PC-3 (cell line): ENCODE data around the gene ZNF320. TPM values are rescaled to one million over a fixed set of nuclear protein-coding genes. Genes with fewer than 3 reads are reported as not detected.
"Not testable (repeated sequence)": the region's sequence is repeated elsewhere in the genome, so short reads cannot be mapped to it uniquely, and the experiment has no call there.

ENCODE experiments used
- ATAC-seq: fragments of 200-7000 bp; cut with Tn5 transposase; 2 replicates; pipeline ENCODE4 v1.9.1; 2020; ENCODE audit warnings: mild to moderate bottlenecking, moderate library complexity
- BruUV-seq: library from RNA; stranded (reverse); fragments of 400-500 nt; replicated peaks from 2 replicates; lab custom pipeline; 2021; lab: Mats Ljungman, UMichigan
- CTCF ChIA-PET: fragments of 300-600 bp; sonication (Branson Sonifier 250); formaldehyde crosslinking; loops from one replicate; lab custom pipeline; 2022; ENCODE audit warnings: antibody characterized with exemption; lab: Charles Lee
- POLR2A ChIA-PET: fragments of 300-600 bp; sonication (Branson Sonifier 250); formaldehyde crosslinking; loops from one replicate; lab custom pipeline; 2022; ENCODE audit warnings: antibody characterized with exemption; ENCODE audit not compliant: unreplicated experiment; lab: Charles Lee
- DNase-seq: peaks from one replicate; pipeline ENCODE4 v3.0.0-alpha.2; 2015
- H2AFZ ChIP-seq: fragments of 300-600 bp; sonication (generic); 2 replicates; pipeline ENCODE4 v1.6.0; 2016; ENCODE audit warnings: antibody characterized with exemption, low read length
- H3F3A ChIP-seq: fragments of 300-600 bp; sonication (generic); one replicate; pipeline ENCODE4 v1.6.0; 2017; ENCODE audit warnings: antibody characterized with exemption, low read length, control low read depth, mild to moderate bottlenecking; ENCODE audit not compliant: unreplicated experiment
- H3K27ac ChIP-seq: fragments of 300-600 bp; sonication (generic); 2 replicates; pipeline ENCODE4 v1.5.1; 2016; ENCODE audit warnings: mild to moderate bottlenecking, low read length
- H3K27me3 ChIP-seq: fragments of 300-600 bp; sonication (generic); 2 replicates; pipeline ENCODE4 v1.6.1; 2016; ENCODE audit warnings: low read length, mixed read lengths
- H3K36me3 ChIP-seq: fragments of 300-600 bp; sonication (generic); 2 replicates; pipeline ENCODE4 v1.6.1; 2016; ENCODE audit warnings: low read depth, mixed run types, low read length, mixed read lengths
- H3K4me1 ChIP-seq: fragments of 300-600 bp; sonication (generic); 2 replicates; pipeline ENCODE4 v1.5.1; 2016; ENCODE audit warnings: low read length; ENCODE audit not compliant: insufficient read depth
- H3K4me2 ChIP-seq: fragments of 300-600 bp; sonication (generic); 2 replicates; pipeline ENCODE4 v1.6.0; 2016; ENCODE audit warnings: low read length
- H3K4me3 ChIP-seq: fragments of 300-600 bp; sonication (generic); 2 replicates; pipeline ENCODE4 v1.5.1; 2016; ENCODE audit warnings: mild to moderate bottlenecking, low read length, mixed read lengths
- H3K79me2 ChIP-seq: fragments of 300-600 bp; sonication (generic); 2 replicates; pipeline ENCODE4 v1.6.1; 2017; ENCODE audit warnings: low read length, mixed read lengths
- H3K9ac ChIP-seq: fragments of 300-600 bp; sonication (generic); 2 replicates; pipeline ENCODE4 v1.6.0; 2016; ENCODE audit warnings: mild to moderate bottlenecking, low read length
- H3K9me2 ChIP-seq: fragments of 300-600 bp; sonication (generic); replicated peaks from 2 replicates; pipeline ENCODE4 v1.6.1; 2016; ENCODE audit warnings: mixed run types, low read length, mixed read lengths
- H3K9me3 ChIP-seq: fragments of 300-600 bp; sonication (generic); 2 replicates; pipeline ENCODE4 v1.6.1; 2016; ENCODE audit warnings: low read length, mixed read lengths
- H4K20me1 ChIP-seq: fragments of 300-600 bp; sonication (generic); 2 replicates; pipeline ENCODE4 v1.6.1; 2016; ENCODE audit warnings: low read length, mixed read lengths
- CTCF ChIP-seq: fragments of 300-600 bp; sonication (generic); conservative IDR thresholded peaks from 2 replicates; pipeline ENCODE4 v1.5.1; 2017; ENCODE audit warnings: antibody characterized with exemption, low read depth, mild to moderate bottlenecking, low read length
- EZH2 ChIP-seq: fragments of 300-600 bp; sonication (generic); IDR thresholded peaks from one replicate; pipeline ENCODE4 v1.6.1; 2017; ENCODE audit warnings: antibody characterized with exemption, mild to moderate bottlenecking, low read length; ENCODE audit not compliant: unreplicated experiment
- EZH2phosphoT487 ChIP-seq: fragments of 300-600 bp; sonication (generic); IDR thresholded peaks from 2 replicates; pipeline ENCODE4 v1.6.1; 2018; ENCODE audit warnings: mild to moderate bottlenecking, antibody characterized with exemption, low read length, borderline replicate concordance
- intact Hi-C: fragments of 100-400 bp; cut with micrococcal nuclease; formaldehyde crosslinking; loops from 2 replicates; pipeline ENCODE4 v1.9.0; 2023
- total RNA-seq: library from RNA; depleted of rRNA; stranded (reverse); fragments of >200 nt; gene quantifications from 2 replicates; pipeline ENCODE4 v1.2.3, GENCODE V29; 2014

Gene ZNF320
- total RNA-seq, 1 experiment from 2014 or later: 10.6 TPM

- no peaks in the 10 kb centered on the region for H3K9me2 ChIP-seq
- TF ChIP-seq EZH2 (no peak), EZH2phosphoT487 (no peak), CTCF (no peak)
- no peak overlapping the region for H3K9ac ChIP-seq
- H3K27ac ChIP-seq: peak overlapping the region; percentile 52
- peak; percentile 84 for DNase-seq
- 0 out of 2 replicates have a peak overlapping the region, but pooled peaks have one; percentile 3 for H3K4me2 ChIP-seq
- H3F3A ChIP-seq: no peaks in the 10 kb centered on the region
- intact Hi-C loops: no loop called here
- no TSS peak for BruUV-seq
- no peak overlapping the region for H3K4me3 ChIP-seq
- H3K9me3 ChIP-seq: no peaks in the 10 kb centered on the region
- peaks cover 29% of the 10 kb centered on the region for H3K4me1 ChIP-seq
- H3K79me2 ChIP-seq: peaks cover 55% of the 10 kb centered on the region
- no peaks in the 10 kb centered on the region for H4K20me1 ChIP-seq
- ATAC-seq: peak; percentile 98
- CTCF ChIA-PET: no interaction called here
- H3K36me3 ChIP-seq: peaks cover 12% of the 10 kb centered on the region; the same call in 1 of the 2 replicates
- POLR2A ChIA-PET: no interaction called here
- no peaks in the 10 kb centered on the region for H3K27me3 ChIP-seq
- H2AFZ ChIP-seq: no peak overlapping the region
These were observed 38.0 kb upstream of the ZNF320 start for GRCh38 chr19:52935434-52935833.

GRCh38 chr19:52924641-52925040 is 27.2 kb upstream of the ZNF320 start:
- H3F3A ChIP-seq, H4K20me1 ChIP-seq, H3K4me3 ChIP-seq, H3K27me3 ChIP-seq, POLR2A ChIA-PET, H3K9me2 ChIP-seq, DNase-seq, ATAC-seq, H3K27ac ChIP-seq, H3K9me3 ChIP-seq, BruUV-seq, H2AFZ ChIP-seq, H3K9ac ChIP-seq: not testable (repeated sequence)
- H3K79me2 ChIP-seq: peaks cover 12% of the 10 kb centered on the region
- H3K4me2 ChIP-seq: peak overlapping the region; percentile 84
- intact Hi-C loops: loop anchor here (5.0 kb wide), 1 partner anchor 187 kb away; the partner anchor contains the start of gene ZNF611
- peaks cover 18% of the 10 kb centered on the region for H3K36me3 ChIP-seq
- peaks cover 14% of the 10 kb centered on the region for H3K4me1 ChIP-seq
- CTCF ChIA-PET: interaction anchor here (0.6 kb wide), 1 partner anchor 1244 kb away, joined by 3 read pairs; no protein-coding TSS in a partner anchor

- CTCF ChIA-PET: no interaction called here
- H3K4me2 ChIP-seq: peak overlapping the region; percentile 84
- peak overlapping the region; percentile 23; the same call in 1 of the 2 replicates for H3K9ac ChIP-seq
- no peaks in the 10 kb centered on the region for H4K20me1 ChIP-seq
- H3K4me3 ChIP-seq: peak overlapping the region; percentile 74
- H3K79me2 ChIP-seq: peaks cover 12% of the 10 kb centered on the region
- H3K9me2 ChIP-seq: no peaks in the 10 kb centered on the region
- peaks cover 17% of the 10 kb centered on the region for H3K36me3 ChIP-seq
- peaks cover 14% of the 10 kb centered on the region for H3K4me1 ChIP-seq
- POLR2A ChIA-PET: no interaction called here
- no peaks in the 10 kb centered on the region for H3K27me3 ChIP-seq
- peak overlapping the region; percentile 77 for H2AFZ ChIP-seq
- no peaks in the 10 kb centered on the region for H3K9me3 ChIP-seq
- TSS peak; percentile 91 for BruUV-seq
- H3K27ac ChIP-seq: peak overlapping the region; percentile 24; the same call in 1 of the 2 replicates
- intact Hi-C loops: loop anchor here (2.0 to 5.0 kb wide), 3 partner anchors 19 to 187 kb away; partner anchors contain the start of genes ZNF320 and ZNF611
- no peak for TF ChIP-seq EZH2
- no peak for TF ChIP-seq CTCF
- TF ChIP-seq EZH2phosphoT487: no peak
- DNase-seq: peak; percentile 59
- no peaks in the 10 kb centered on the region for H3F3A ChIP-seq
- ATAC-seq: peak; percentile 54
These were observed 26.6 kb upstream of the ZNF320 start for GRCh38 chr19:52923778-52924593.
